Measurements from ENCODE around the gene ABCA5. TPM values are rescaled to one million over a fixed set of nuclear protein-coding genes. Genes with fewer than 3 reads are reported as not detected.

Gene ABCA5
- total and polyA plus RNA-seq, 2 donors (not counting 3 experiments of a cell fraction or from before 2014, with no cell fraction given): 9.3 to 23.2 TPM

DNA sequence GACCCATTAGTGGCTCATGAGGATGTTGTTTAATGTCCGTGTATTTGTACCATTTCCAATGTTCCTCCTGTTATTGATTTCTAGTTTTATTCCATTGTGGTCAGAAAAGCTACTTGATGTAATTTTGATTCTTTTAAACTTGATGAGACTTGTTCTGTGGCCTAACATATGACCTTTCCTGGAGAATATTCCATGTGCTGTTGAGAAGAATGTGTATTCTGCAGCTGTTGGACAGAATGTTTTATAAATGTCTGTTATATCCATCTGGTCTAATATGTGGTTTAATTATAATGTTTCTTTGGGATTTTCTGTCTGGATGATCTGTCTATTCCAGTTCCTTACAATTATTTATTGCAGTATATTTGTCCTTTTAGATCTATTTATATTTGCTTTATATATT lies 95.4 kb downstream of the ABCA5 start:
- FAIRE-seq (no peak), DNase-seq (ENCODE audit: low read depth, low spot score) (no peak)
- ChIA-PET POLR2A (no interaction called here), CTCF (interaction anchor here (1.0 to 1.7 kb wide), 4 partner anchors 110 to 459 kb away, joined by 3 to 7 read pairs (median 3); no protein-coding TSS in a partner anchor)
- no peak overlapping the region for H2AFZ ChIP-seq (ENCODE audit: low read depth, low read length)
- TF ChIP-seq FOS (IDR thresholded peaks at IDR 0.05; ENCODE audit: borderline replicate concordance, insufficient read depth, low read length) (no peak), POLR2AphosphoS5 (IDR thresholded peaks at IDR 0.05; ENCODE audit: insufficient read depth, low read depth, low read length) (no peak), EZH2 (IDR thresholded peaks at IDR 0.05; ENCODE audit: borderline replicate concordance, low read depth, low read length, severe bottlenecking) (no peak)
- H3K9ac ChIP-seq (replicated peaks; ENCODE audit: extremely low read depth, insufficient read depth, low read length): no peak overlapping the region
- no peaks in the 10 kb centered on the region for H3K27me3 ChIP-seq (ENCODE audit: control insufficient read depth in 2 of 2, insufficient read depth in 2 of 2, low read length in 2 of 2)
- H3K27ac ChIP-seq (ENCODE audit: insufficient read depth, low read depth, low read length): no peak overlapping the region
- dilution Hi-C loops (cut with MboI; ENCODE audit: extremely low pct_ligation_motif_present, low sequenced_read_pairs) (no loop called here), intact Hi-C loops (cut with micrococcal nuclease) (no loop called here)
- BruUV-seq (replicated peaks): no TSS peak
- H3K36me3 ChIP-seq (ENCODE audit: control insufficient read depth in 2 of 2, extremely low read depth in 1 of 2, insufficient read depth in 2 of 2, low read length in 2 of 2): no peaks in the 10 kb centered on the region
- no peaks in the 10 kb centered on the region for H4K20me1 ChIP-seq (replicated peaks; ENCODE audit: control insufficient read depth, extremely low read depth, insufficient read depth, low read length)
- no peaks in the 10 kb centered on the region for H3K9me1 ChIP-seq (replicated peaks; ENCODE audit: control insufficient read depth, extremely low read depth, insufficient read depth, low read length)
- no peaks in the 10 kb centered on the region for H3K9me3 ChIP-seq (replicated peaks; ENCODE audit: control insufficient read depth, insufficient read depth, low read length)
- peaks cover 4% of the 10 kb centered on the region for H3K4me1 ChIP-seq (ENCODE audit: control insufficient read depth, extremely low read depth, insufficient read depth, low read length)
- no peak overlapping the region for H3K4me3 ChIP-seq (replicated peaks in 1 of 3; ENCODE audit: insufficient read depth in 1 of 3, low read depth in 1 of 3, low read length in 3 of 3)
- no peaks in the 10 kb centered on the region for H3K79me2 ChIP-seq (ENCODE audit: control insufficient read depth, insufficient read depth, low read length)
- H3K4me2 ChIP-seq (ENCODE audit: insufficient read depth, low read length): no peak overlapping the region

DNA sequence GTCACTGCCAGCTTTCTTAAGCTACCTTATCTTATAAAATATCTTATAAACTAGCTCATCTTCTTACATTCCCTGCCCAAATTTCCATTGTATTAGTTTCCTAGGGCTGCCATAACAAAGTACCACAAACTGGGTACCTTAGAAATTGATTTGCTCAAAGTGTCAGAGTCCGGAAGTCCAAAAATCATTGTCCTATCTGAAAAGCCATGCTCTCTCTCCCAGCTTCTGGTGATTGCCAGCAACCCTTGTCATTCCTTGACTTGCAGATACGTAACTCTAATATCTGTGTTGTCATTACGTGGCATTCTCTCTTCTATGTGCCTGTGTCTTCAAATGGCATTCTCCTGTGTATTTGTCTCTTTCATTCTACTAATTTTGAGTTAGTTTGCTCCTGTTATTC lies 96.0 kb downstream of the ABCA5 start:
- no peaks in the 10 kb centered on the region for H3K36me3 ChIP-seq (ENCODE audit: control insufficient read depth in 2 of 2, extremely low read depth in 1 of 2, insufficient read depth in 2 of 2, low read length in 2 of 2)
- no TSS peak for BruUV-seq (replicated peaks)
- no peak overlapping the region for H3K4me3 ChIP-seq (replicated peaks in 1 of 3; ENCODE audit: insufficient read depth in 1 of 3, low read depth in 1 of 3, low read length in 3 of 3)
- TF ChIP-seq POLR2AphosphoS5 (IDR thresholded peaks at IDR 0.05; ENCODE audit: insufficient read depth, low read depth, low read length): no peak
- no peak overlapping the region for H3K9ac ChIP-seq (replicated peaks; ENCODE audit: extremely low read depth, insufficient read depth, low read length)
- no peak overlapping the region for H3K27ac ChIP-seq (ENCODE audit: insufficient read depth, low read depth, low read length)
- H3K79me2 ChIP-seq (ENCODE audit: control insufficient read depth, insufficient read depth, low read length): no peaks in the 10 kb centered on the region
- no peak for FAIRE-seq
- H3K27me3 ChIP-seq (ENCODE audit: control insufficient read depth in 2 of 2, insufficient read depth in 2 of 2, low read length in 2 of 2): no peaks in the 10 kb centered on the region
- intact Hi-C loops (cut with micrococcal nuclease) (no loop called here), dilution Hi-C loops (cut with MboI; ENCODE audit: extremely low pct_ligation_motif_present, low sequenced_read_pairs) (no loop called here)
- POLR2A ChIA-PET: no interaction called here
- CTCF ChIA-PET: interaction anchor here (1.0 to 1.7 kb wide), 5 partner anchors 11 to 459 kb away, joined by 3 to 7 read pairs (median 3); no protein-coding TSS in a partner anchor
- H3K4me1 ChIP-seq (ENCODE audit: control insufficient read depth, extremely low read depth, insufficient read depth, low read length): peaks cover 4% of the 10 kb centered on the region
- no peaks in the 10 kb centered on the region for H4K20me1 ChIP-seq (replicated peaks; ENCODE audit: control insufficient read depth, extremely low read depth, insufficient read depth, low read length)
- no peak for DNase-seq (ENCODE audit: low read depth, low spot score)
- H3K4me2 ChIP-seq (ENCODE audit: insufficient read depth, low read length): no peak overlapping the region
- H2AFZ ChIP-seq (ENCODE audit: low read depth, low read length): no peak overlapping the region
- no peaks in the 10 kb centered on the region for H3K9me3 ChIP-seq (replicated peaks; ENCODE audit: control insufficient read depth, insufficient read depth, low read length)
- no peaks in the 10 kb centered on the region for H3K9me1 ChIP-seq (replicated peaks; ENCODE audit: control insufficient read depth, extremely low read depth, insufficient read depth, low read length)
